PC-3 (cell line): Measurements from ENCODE around the gene ECSIT. TPM values are rescaled to one million over a fixed set of nuclear protein-coding genes. Genes with fewer than 3 reads are reported as not detected.

Source experiments
- ATAC-seq: fragments of 200-7000 bp; cut with Tn5 transposase; 2 replicates; pipeline ENCODE4 v1.9.1; 2020; ENCODE audit warnings: mild to moderate bottlenecking, moderate library complexity
- BruUV-seq: library from RNA; stranded (reverse); fragments of 400-500 nt; replicated peaks from 2 replicates; lab custom pipeline; 2021; lab: Mats Ljungman, UMichigan
- CTCF ChIA-PET: fragments of 300-600 bp; sonication (Branson Sonifier 250); formaldehyde crosslinking; loops from one replicate; lab custom pipeline; 2022; ENCODE audit warnings: antibody characterized with exemption; lab: Charles Lee
- POLR2A ChIA-PET: fragments of 300-600 bp; sonication (Branson Sonifier 250); formaldehyde crosslinking; loops from one replicate; lab custom pipeline; 2022; ENCODE audit warnings: antibody characterized with exemption; ENCODE audit not compliant: unreplicated experiment; lab: Charles Lee
- DNase-seq: peaks from one replicate; pipeline ENCODE4 v3.0.0-alpha.2; 2015
- H2AFZ ChIP-seq: fragments of 300-600 bp; sonication (generic); 2 replicates; pipeline ENCODE4 v1.6.0; 2016; ENCODE audit warnings: antibody characterized with exemption, low read length
- H3F3A ChIP-seq: fragments of 300-600 bp; sonication (generic); one replicate; pipeline ENCODE4 v1.6.0; 2017; ENCODE audit warnings: antibody characterized with exemption, low read length, control low read depth, mild to moderate bottlenecking; ENCODE audit not compliant: unreplicated experiment
- H3K27ac ChIP-seq: fragments of 300-600 bp; sonication (generic); 2 replicates; pipeline ENCODE4 v1.5.1; 2016; ENCODE audit warnings: mild to moderate bottlenecking, low read length
- H3K27me3 ChIP-seq: fragments of 300-600 bp; sonication (generic); 2 replicates; pipeline ENCODE4 v1.6.1; 2016; ENCODE audit warnings: low read length, mixed read lengths
- H3K36me3 ChIP-seq: fragments of 300-600 bp; sonication (generic); 2 replicates; pipeline ENCODE4 v1.6.1; 2016; ENCODE audit warnings: low read depth, mixed run types, low read length, mixed read lengths
- H3K4me1 ChIP-seq: fragments of 300-600 bp; sonication (generic); 2 replicates; pipeline ENCODE4 v1.5.1; 2016; ENCODE audit warnings: low read length; ENCODE audit not compliant: insufficient read depth
- H3K4me2 ChIP-seq: fragments of 300-600 bp; sonication (generic); 2 replicates; pipeline ENCODE4 v1.6.0; 2016; ENCODE audit warnings: low read length
- H3K4me3 ChIP-seq: fragments of 300-600 bp; sonication (generic); 2 replicates; pipeline ENCODE4 v1.5.1; 2016; ENCODE audit warnings: mild to moderate bottlenecking, low read length, mixed read lengths
- H3K79me2 ChIP-seq: fragments of 300-600 bp; sonication (generic); 2 replicates; pipeline ENCODE4 v1.6.1; 2017; ENCODE audit warnings: low read length, mixed read lengths
- H3K9ac ChIP-seq: fragments of 300-600 bp; sonication (generic); 2 replicates; pipeline ENCODE4 v1.6.0; 2016; ENCODE audit warnings: mild to moderate bottlenecking, low read length
- H3K9me2 ChIP-seq: fragments of 300-600 bp; sonication (generic); replicated peaks from 2 replicates; pipeline ENCODE4 v1.6.1; 2016; ENCODE audit warnings: mixed run types, low read length, mixed read lengths
- H3K9me3 ChIP-seq: fragments of 300-600 bp; sonication (generic); 2 replicates; pipeline ENCODE4 v1.6.1; 2016; ENCODE audit warnings: low read length, mixed read lengths
- H4K20me1 ChIP-seq: fragments of 300-600 bp; sonication (generic); 2 replicates; pipeline ENCODE4 v1.6.1; 2016; ENCODE audit warnings: low read length, mixed read lengths
- EZH2 ChIP-seq: fragments of 300-600 bp; sonication (generic); IDR thresholded peaks from one replicate; pipeline ENCODE4 v1.6.1; 2017; ENCODE audit warnings: antibody characterized with exemption, mild to moderate bottlenecking, low read length; ENCODE audit not compliant: unreplicated experiment
- EZH2phosphoT487 ChIP-seq: fragments of 300-600 bp; sonication (generic); IDR thresholded peaks from 2 replicates; pipeline ENCODE4 v1.6.1; 2018; ENCODE audit warnings: mild to moderate bottlenecking, antibody characterized with exemption, low read length, borderline replicate concordance
- intact Hi-C: fragments of 100-400 bp; cut with micrococcal nuclease; formaldehyde crosslinking; loops from 2 replicates; pipeline ENCODE4 v1.9.0; 2023
- total RNA-seq: library from RNA; depleted of rRNA; stranded (reverse); fragments of >200 nt; gene quantifications from 2 replicates; pipeline ENCODE4 v1.2.3, GENCODE V29; 2014
- TF ChIP-seq, protein P1 (sequence below): fragments of 300-600 bp; sonication (generic); conservative IDR thresholded peaks from 2 replicates; pipeline ENCODE4 v1.5.1; 2017; ENCODE audit warnings: antibody characterized with exemption, low read depth, mild to moderate bottlenecking, low read length

ECSIT gene
- total RNA-seq, 1 experiment from 2014 or later = 126 TPM

DNA sequence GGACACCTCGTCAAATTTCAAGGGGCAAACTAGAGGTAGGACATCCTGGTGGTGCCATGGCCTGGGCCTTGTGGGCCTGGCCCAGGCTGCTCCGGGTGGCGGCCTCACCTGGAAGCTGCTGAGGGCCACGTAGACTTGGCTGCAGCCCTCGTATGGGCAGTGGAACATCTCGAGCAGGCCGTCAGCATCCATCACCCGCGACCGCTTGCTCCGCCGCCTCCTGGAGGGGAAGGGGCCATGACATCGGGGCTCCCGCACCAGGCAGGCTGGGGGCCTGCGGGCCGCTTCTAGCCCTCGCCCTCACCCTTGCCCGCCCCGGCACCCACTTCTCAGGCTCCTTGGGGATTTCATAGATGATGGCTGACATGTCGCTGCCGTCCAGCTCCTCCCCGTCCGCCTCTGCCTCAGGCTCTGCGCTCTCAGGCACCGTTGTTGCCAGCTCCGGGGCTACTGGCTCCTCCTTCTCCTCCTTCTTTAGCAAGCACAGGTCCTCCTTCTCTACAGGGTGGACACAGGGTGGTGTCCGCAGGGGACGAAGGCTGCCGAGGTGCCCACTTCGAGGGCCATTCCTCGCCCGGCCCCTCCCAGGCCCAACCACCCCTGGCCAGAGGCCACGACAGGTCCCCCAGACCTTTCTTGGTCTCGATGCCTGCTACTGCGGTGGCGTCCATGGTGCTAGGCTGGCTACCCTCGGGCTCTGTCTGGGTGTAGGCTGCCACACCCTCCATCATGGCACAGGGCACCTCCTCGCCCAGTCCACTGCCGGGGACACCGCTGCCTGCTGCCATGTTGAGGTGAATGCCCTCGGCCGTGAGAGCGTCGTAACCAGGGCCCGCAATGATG lies 42.1 kb downstream of the ECSIT start:
- H3K4me3 ChIP-seq = no peak overlapping the region
- ATAC-seq = no peak
- H3K4me1 ChIP-seq = peaks cover 7% of the 10 kb centered on the region; the same call in 1 of the 2 replicates
- no peak for TF ChIP-seq EZH2phosphoT487
- TF ChIP-seq, protein P1, sequence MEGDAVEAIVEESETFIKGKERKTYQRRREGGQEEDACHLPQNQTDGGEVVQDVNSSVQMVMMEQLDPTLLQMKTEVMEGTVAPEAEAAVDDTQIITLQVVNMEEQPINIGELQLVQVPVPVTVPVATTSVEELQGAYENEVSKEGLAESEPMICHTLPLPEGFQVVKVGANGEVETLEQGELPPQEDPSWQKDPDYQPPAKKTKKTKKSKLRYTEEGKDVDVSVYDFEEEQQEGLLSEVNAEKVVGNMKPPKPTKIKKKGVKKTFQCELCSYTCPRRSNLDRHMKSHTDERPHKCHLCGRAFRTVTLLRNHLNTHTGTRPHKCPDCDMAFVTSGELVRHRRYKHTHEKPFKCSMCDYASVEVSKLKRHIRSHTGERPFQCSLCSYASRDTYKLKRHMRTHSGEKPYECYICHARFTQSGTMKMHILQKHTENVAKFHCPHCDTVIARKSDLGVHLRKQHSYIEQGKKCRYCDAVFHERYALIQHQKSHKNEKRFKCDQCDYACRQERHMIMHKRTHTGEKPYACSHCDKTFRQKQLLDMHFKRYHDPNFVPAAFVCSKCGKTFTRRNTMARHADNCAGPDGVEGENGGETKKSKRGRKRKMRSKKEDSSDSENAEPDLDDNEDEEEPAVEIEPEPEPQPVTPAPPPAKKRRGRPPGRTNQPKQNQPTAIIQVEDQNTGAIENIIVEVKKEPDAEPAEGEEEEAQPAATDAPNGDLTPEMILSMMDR = no peak
- no peaks in the 10 kb centered on the region for H3K9me2 ChIP-seq
- H2AFZ ChIP-seq = no peak overlapping the region
- peaks cover 5% of the 10 kb centered on the region; the same call in 1 of the 2 replicates for H3K27me3 ChIP-seq
- BruUV-seq = no TSS peak
- ChIA-PET CTCF (no interaction called here), POLR2A (no interaction called here)
- no peaks in the 10 kb centered on the region for H3K9me3 ChIP-seq
- H3K79me2 ChIP-seq = no peaks in the 10 kb centered on the region
- no peak overlapping the region for H3K9ac ChIP-seq
- no peak overlapping the region for H3K4me2 ChIP-seq
- intact Hi-C loops = no loop called here
- H4K20me1 ChIP-seq = no peaks in the 10 kb centered on the region
- H3F3A ChIP-seq = no peaks in the 10 kb centered on the region
- no peak overlapping the region for H3K27ac ChIP-seq
- peaks cover 5% of the 10 kb centered on the region for H3K36me3 ChIP-seq
- no peak for DNase-seq

DNA sequence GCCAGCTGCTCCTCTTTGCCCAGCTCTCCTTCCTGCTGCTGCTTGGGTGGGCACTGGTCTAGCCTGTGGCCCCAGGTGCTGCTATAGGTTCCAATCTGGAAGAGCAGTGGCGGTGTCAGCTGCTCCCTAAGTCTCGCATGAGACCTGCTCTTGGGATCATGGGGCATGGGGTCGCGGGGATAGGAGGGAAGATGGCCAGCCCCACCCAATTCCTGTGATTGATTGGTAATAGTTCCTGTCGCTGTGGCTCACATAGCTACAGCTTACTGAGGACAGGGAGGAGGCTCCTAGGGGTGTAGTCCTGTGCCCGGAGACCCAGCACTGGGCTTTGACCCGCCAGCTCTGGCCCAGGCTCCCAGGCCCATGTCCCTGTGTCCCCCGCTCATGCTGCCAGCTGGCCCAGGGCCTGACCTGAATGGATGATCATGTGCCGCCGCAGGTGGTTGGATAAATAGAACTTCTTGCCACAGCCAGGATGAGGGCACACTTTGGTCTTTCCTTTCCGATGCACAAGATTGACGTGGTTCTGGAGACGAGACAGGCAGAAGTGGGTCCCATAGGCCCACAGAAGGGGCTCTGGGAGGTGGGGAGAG lies 43.6 kb downstream of the ECSIT start:
- H3K4me3 ChIP-seq = no peak overlapping the region
- H3K4me1 ChIP-seq = peaks cover 7% of the 10 kb centered on the region; the same call in 1 of the 2 replicates
- CTCF ChIA-PET = no interaction called here
- H3K9me2 ChIP-seq = no peaks in the 10 kb centered on the region
- H4K20me1 ChIP-seq = no peaks in the 10 kb centered on the region
- DNase-seq (no peak), ATAC-seq (no peak)
- no peak overlapping the region for H3K9ac ChIP-seq
- H3K27me3 ChIP-seq = peaks cover 14% of the 10 kb centered on the region; the same call in 1 of the 2 replicates
- POLR2A ChIA-PET = no interaction called here
- H3K79me2 ChIP-seq = no peaks in the 10 kb centered on the region
- H3K9me3 ChIP-seq = no peaks in the 10 kb centered on the region
- no TSS peak for BruUV-seq
- peaks cover 5% of the 10 kb centered on the region for H3K36me3 ChIP-seq
- no peaks in the 10 kb centered on the region for H3F3A ChIP-seq
- H2AFZ ChIP-seq = no peak overlapping the region
- intact Hi-C loops = no loop called here
- TF ChIP-seq, protein P1 = no peak
- TF ChIP-seq EZH2phosphoT487 (no peak), EZH2 (no peak)
- H3K4me2 ChIP-seq = no peak overlapping the region
- no peak overlapping the region for H3K27ac ChIP-seq
